OCI-LY1 (cell line): ENCODE measurements around the gene FADS2.

ENCODE experiments used
- H2AFZ ChIP-seq: fragments of 200-600 bp; sonication (generic), shearing (Covaris generic); 2 replicates; pipeline ENCODE4 v1.6.0; 2014; ENCODE audit warnings: antibody characterized with exemption, mild to moderate bottlenecking, low read length
- H3F3A ChIP-seq: fragments of 200-600 bp; sonication (generic), shearing (Covaris generic); 2 replicates; pipeline ENCODE4 v1.6.0; 2014; ENCODE audit warnings: mild to moderate bottlenecking, antibody characterized with exemption, low read length, moderate library complexity; ENCODE audit not compliant: insufficient read depth
- H3K27ac ChIP-seq: fragments of 200-600 bp; sonication (generic); 2 replicates; pipeline ENCODE4 v1.5.1; 2014; ENCODE audit warnings: low read length, mixed run types, mild to moderate bottlenecking, low read depth; ENCODE audit not compliant: poor library complexity, severe bottlenecking
- H3K27me3 ChIP-seq: fragments of 200-600 bp; sonication (generic); 2 replicates; pipeline ENCODE4 v1.6.0; 2014; ENCODE audit warnings: antibody characterized with exemption, mild to moderate bottlenecking, low read length, moderate library complexity; ENCODE audit not compliant: insufficient read depth
- H3K36me3 ChIP-seq: fragments of 200-600 bp; sonication (generic); 2 replicates; pipeline ENCODE4 v1.6.1; 2014; ENCODE audit warnings: mild to moderate bottlenecking, antibody characterized with exemption, low read length, moderate library complexity, mixed read lengths; ENCODE audit not compliant: insufficient read depth
- H3K4me1 ChIP-seq: fragments of 200-600 bp; sonication (generic); 2 replicates; pipeline ENCODE4 v1.5.1; 2014; ENCODE audit warnings: mild to moderate bottlenecking, low read length, moderate library complexity; ENCODE audit not compliant: insufficient read depth, severe bottlenecking
- H3K4me2 ChIP-seq: fragments of 200-600 bp; sonication (generic), shearing (Covaris generic); 2 replicates; pipeline ENCODE4 v1.6.1; 2014; ENCODE audit warnings: low read length
- H3K4me3 ChIP-seq: fragments of 200-600 bp; sonication (generic); 2 replicates; pipeline ENCODE4 v1.5.1; 2014; ENCODE audit warnings: low read length, low read depth, mild to moderate bottlenecking, mixed read lengths; ENCODE audit not compliant: poor library complexity, severe bottlenecking
- H3K79me2 ChIP-seq: fragments of 200-600 bp; shearing (Covaris generic); 2 replicates; pipeline ENCODE4 v1.6.1; 2016; ENCODE audit warnings: mixed run types, low read length, mixed read lengths; ENCODE audit not compliant: insufficient read depth
- H3K9ac ChIP-seq: fragments of 200-600 bp; sonication (generic), shearing (Covaris generic); 2 replicates; pipeline ENCODE4 v1.6.1; 2014; ENCODE audit warnings: mild to moderate bottlenecking, low read length, mixed read lengths
- H3K9me2 ChIP-seq: fragments of 200-600 bp; sonication (generic), shearing (Covaris generic); 2 replicates; pipeline ENCODE4 v1.6.1; 2014; ENCODE audit warnings: low read depth, mild to moderate bottlenecking, low read length, mixed read lengths
- H3K9me3 ChIP-seq: fragments of 200-600 bp; shearing (Covaris generic); 2 replicates; pipeline ENCODE4 v1.6.1; 2014; ENCODE audit warnings: low read length, mixed read lengths
- H4K20me1 ChIP-seq: fragments of 200-600 bp; sonication (generic), shearing (Covaris generic); 2 replicates; pipeline ENCODE4 v1.6.0; 2016; ENCODE audit warnings: mild to moderate bottlenecking, low read length; ENCODE audit not compliant: insufficient read depth
- CTCF ChIP-seq: fragments of 200-600 bp; sonication (generic), shearing (Covaris generic); IDR thresholded peaks from 2 replicates; pipeline ENCODE4 v1.5.1; 2017; ENCODE audit warnings: mild to moderate bottlenecking, antibody characterized with exemption, low read length, moderate library complexity, mixed read lengths
- EZH2 ChIP-seq: fragments of 200-600 bp; sonication (generic), shearing (Covaris generic); IDR thresholded peaks from 2 replicates; pipeline ENCODE4 v1.8.0; 2017; ENCODE audit warnings: borderline replicate concordance, mixed run types, mild to moderate bottlenecking, antibody characterized with exemption, low read length, moderate library complexity, mixed read lengths

The FADS2 gene

GRCh38 chr11:61793829-61794204 lies 34.3 kb upstream of the FADS2 start:
- H3K27me3 ChIP-seq = no peaks in the 10 kb centered on the region
- TF ChIP-seq CTCF (no peak), EZH2 (no peak)
- H3K4me3 ChIP-seq = peak overlapping the region; percentile 95
- H3K4me2 ChIP-seq = peak overlapping the region; percentile 67
- H2AFZ ChIP-seq = no peak overlapping the region
- no peaks in the 10 kb centered on the region for H4K20me1 ChIP-seq
- H3K27ac ChIP-seq = peak overlapping the region; percentile 83
- H3K9ac ChIP-seq = peak overlapping the region; percentile 81
- H3K9me2 ChIP-seq = no peaks in the 10 kb centered on the region
- peaks cover 51% of the 10 kb centered on the region for H3K4me1 ChIP-seq
- H3F3A ChIP-seq = peaks cover 4% of the 10 kb centered on the region; the same call in 1 of the 2 replicates
- peaks cover 50% of the 10 kb centered on the region for H3K79me2 ChIP-seq
- H3K9me3 ChIP-seq = no peaks in the 10 kb centered on the region
- H3K36me3 ChIP-seq = peaks cover 58% of the 10 kb centered on the region

- Histone ChIP-seq H3K9me2 (no peaks in the 10 kb centered on the region), H3K27ac (no peak overlapping the region), H3F3A (peaks cover 4% of the 10 kb centered on the region; the same call in 1 of the 2 replicates), H3K4me3 (peak overlapping the region; percentile 37), H4K20me1 (no peaks in the 10 kb centered on the region), H2AFZ (no peak overlapping the region), H3K4me2 (peak overlapping the region; percentile 45), H3K9ac (peak overlapping the region; percentile 35; the same call in 1 of the 2 replicates), H3K79me2 (peaks cover 50% of the 10 kb centered on the region), H3K36me3 (peaks cover 58% of the 10 kb centered on the region), H3K4me1 (peaks cover 57% of the 10 kb centered on the region), H3K9me3 (no peaks in the 10 kb centered on the region), H3K27me3 (no peaks in the 10 kb centered on the region)
- TF ChIP-seq EZH2 (no peak), CTCF (no peak)
Observed at GRCh38 chr11:61794579-61794978, 33.5 kb upstream of the FADS2 start.

- H3K4me1 ChIP-seq = peaks cover 59% of the 10 kb centered on the region
- peaks cover 50% of the 10 kb centered on the region for H3K79me2 ChIP-seq
- H3K36me3 ChIP-seq = peaks cover 54% of the 10 kb centered on the region
- no peaks in the 10 kb centered on the region for H3K9me3 ChIP-seq
- H3K27me3 ChIP-seq = no peaks in the 10 kb centered on the region
- no peaks in the 10 kb centered on the region for H4K20me1 ChIP-seq
- H3K4me3 ChIP-seq = peak overlapping the region; percentile 37
- H3K27ac ChIP-seq = no peak overlapping the region
- peaks cover 4% of the 10 kb centered on the region; the same call in 1 of the 2 replicates for H3F3A ChIP-seq
- H2AFZ ChIP-seq = no peak overlapping the region
- H3K4me2 ChIP-seq = peak overlapping the region; percentile 45; the same call in 1 of the 2 replicates
- no peak for TF ChIP-seq CTCF
- no peak for TF ChIP-seq EZH2
- H3K9ac ChIP-seq = peak overlapping the region; percentile 35; the same call in 1 of the 2 replicates
- no peaks in the 10 kb centered on the region for H3K9me2 ChIP-seq
Observed at GRCh38 chr11:61795459-61795858, 32.6 kb upstream of the FADS2 start.
